ENCODE data around the gene FAM72C. TPM values are rescaled to one million over a fixed set of nuclear protein-coding genes. Genes with fewer than 3 reads are reported as not detected.
A peak's percentile ranks its signal among the peaks of the same experiment; 100 is the strongest.
"Not testable (repeated sequence)": the region's sequence is repeated elsewhere in the genome, so short reads cannot be mapped to it uniquely, and the experiment has no call there.

Gene FAM72C
- total and polyA plus RNA-seq, 5 experiments from 2014 or later = not detected

DNA sequence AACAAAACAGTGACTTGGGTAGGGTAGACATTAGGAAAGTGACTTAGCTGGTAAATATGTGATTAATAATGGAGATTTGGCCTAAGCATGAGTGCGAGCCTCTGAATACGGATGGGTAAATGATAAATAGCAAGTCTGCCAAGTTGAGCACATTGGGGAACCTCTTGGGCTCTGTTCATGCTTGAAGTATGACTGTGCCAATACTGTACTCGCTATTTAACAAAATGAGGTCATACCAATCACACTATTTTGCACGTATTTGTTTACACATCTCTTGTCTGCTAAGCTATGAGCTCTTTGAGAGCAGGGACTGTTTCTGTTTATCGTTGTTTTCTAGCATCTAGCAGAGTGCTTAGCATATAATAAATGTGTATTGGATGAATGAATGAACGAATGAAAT is 24.2 kb upstream of the FAM72C start:
- H3K4me1 Mint-ChIP-seq, H3K27ac Mint-ChIP-seq, DNase-seq, H3K36me3 Mint-ChIP-seq, H3K9me3 Mint-ChIP-seq, POLR2A ChIA-PET, H3K27me3 Mint-ChIP-seq, H3K4me3 Mint-ChIP-seq, ATAC-seq: not testable (repeated sequence)

DNA sequence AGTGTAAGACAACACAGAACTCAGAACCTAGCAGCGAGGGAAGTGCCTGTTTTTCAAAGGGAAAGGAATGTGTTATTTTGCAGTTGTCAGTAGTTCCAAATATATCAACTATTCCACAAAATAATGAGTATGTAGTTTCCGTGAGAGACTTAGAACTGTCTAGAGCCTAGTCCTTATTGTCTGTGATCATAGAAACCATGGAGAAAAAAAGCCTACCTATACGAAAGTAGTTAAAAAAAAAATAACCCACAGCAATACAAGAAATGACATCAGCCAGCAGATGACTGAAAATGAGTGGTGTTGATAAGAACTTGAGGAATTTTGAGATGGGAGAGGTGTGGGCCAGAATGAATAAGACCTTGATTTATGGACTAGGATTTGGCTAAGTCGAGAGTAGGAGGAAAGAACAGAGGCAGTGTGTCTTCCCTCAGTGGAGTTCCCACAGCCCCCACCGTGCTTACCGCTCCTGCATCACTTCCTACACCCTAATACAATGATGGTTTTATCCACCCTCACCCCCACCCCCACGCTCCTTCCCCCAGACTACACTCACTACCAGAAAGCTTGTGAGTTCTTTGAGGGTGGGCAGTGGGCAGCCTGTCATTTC is 21.6 kb upstream of the FAM72C start:
- H3K4me3 Mint-ChIP-seq, H3K36me3 Mint-ChIP-seq, DNase-seq, H3K27ac Mint-ChIP-seq, H3K27me3 Mint-ChIP-seq, ATAC-seq, POLR2A ChIA-PET, H3K4me1 Mint-ChIP-seq, H3K9me3 Mint-ChIP-seq: not testable (repeated sequence)

DNA sequence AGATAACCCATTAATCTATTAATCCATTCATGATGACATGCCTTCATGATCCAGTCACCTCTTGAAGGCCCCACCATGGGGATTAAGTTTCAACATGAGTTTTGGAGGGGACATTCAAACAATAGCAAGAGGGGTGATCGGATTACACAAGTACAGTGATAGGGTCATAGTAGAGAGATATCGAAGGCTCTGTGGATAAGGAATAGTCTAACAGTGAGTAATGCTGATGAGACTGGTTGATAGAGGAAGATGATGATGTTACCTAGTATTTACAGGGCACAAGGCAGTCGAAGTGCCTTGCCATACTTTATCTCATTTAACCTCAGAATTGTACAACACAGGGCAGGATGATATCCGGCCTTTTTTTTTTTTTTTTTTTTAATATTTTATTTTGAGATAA is 18.9 kb upstream of the FAM72C start:
- DNase-seq, ATAC-seq, H3K36me3 Mint-ChIP-seq, H3K9me3 Mint-ChIP-seq, H3K4me1 Mint-ChIP-seq, H3K27ac Mint-ChIP-seq, H3K4me3 Mint-ChIP-seq, H3K27me3 Mint-ChIP-seq, POLR2A ChIA-PET: not testable (repeated sequence)

GRCh38 chr1:143989719-143990118 is 17.9 kb upstream of the FAM72C start:
- H3K9me3 Mint-ChIP-seq, H3K27ac Mint-ChIP-seq, ATAC-seq, DNase-seq, POLR2A ChIA-PET, H3K36me3 Mint-ChIP-seq, H3K4me1 Mint-ChIP-seq, H3K27me3 Mint-ChIP-seq, H3K4me3 Mint-ChIP-seq: not testable (repeated sequence)

DNA sequence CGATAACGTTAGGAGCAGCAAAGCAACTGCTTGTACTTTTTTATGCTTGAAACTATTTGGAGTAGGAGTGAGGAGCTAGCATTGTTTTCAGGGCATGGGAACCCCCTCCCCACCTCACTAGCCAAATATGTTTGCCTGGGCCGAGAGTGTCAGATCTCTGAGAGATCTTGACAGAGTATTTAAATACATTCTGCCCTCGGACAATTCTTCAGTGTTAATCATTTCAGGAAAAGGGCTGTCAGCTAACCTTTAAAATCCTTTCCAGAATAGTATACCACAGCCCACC is 17.6 kb upstream of the FAM72C start:
- DNase-seq = not testable (repeated sequence)

GRCh38 chr1:143988602-143989426 is 17.0 kb upstream of the FAM72C start:
- H3K9me3 Mint-ChIP-seq, H3K4me3 Mint-ChIP-seq, H3K36me3 Mint-ChIP-seq, H3K27ac Mint-ChIP-seq, DNase-seq, H3K4me1 Mint-ChIP-seq, ATAC-seq, POLR2A ChIA-PET, H3K27me3 Mint-ChIP-seq: not testable (repeated sequence)

More for the DNA sequence above, 17.6 kb upstream of the FAM72C start:
- H3K9me3 Mint-ChIP-seq, POLR2A ChIA-PET, H3K4me3 Mint-ChIP-seq, H3K27me3 Mint-ChIP-seq, H3K36me3 Mint-ChIP-seq, H3K4me1 Mint-ChIP-seq, ATAC-seq, H3K27ac Mint-ChIP-seq: not testable (repeated sequence)

- H3K4me3 Mint-ChIP-seq, H3K27ac Mint-ChIP-seq, H3K9me3 Mint-ChIP-seq, H3K27me3 Mint-ChIP-seq, H3K36me3 Mint-ChIP-seq, DNase-seq, H3K4me1 Mint-ChIP-seq, ATAC-seq, POLR2A ChIA-PET: not testable (repeated sequence)
Measured at GRCh38 chr1:143987868-143988267, 16.1 kb upstream of the FAM72C start.

DNA sequence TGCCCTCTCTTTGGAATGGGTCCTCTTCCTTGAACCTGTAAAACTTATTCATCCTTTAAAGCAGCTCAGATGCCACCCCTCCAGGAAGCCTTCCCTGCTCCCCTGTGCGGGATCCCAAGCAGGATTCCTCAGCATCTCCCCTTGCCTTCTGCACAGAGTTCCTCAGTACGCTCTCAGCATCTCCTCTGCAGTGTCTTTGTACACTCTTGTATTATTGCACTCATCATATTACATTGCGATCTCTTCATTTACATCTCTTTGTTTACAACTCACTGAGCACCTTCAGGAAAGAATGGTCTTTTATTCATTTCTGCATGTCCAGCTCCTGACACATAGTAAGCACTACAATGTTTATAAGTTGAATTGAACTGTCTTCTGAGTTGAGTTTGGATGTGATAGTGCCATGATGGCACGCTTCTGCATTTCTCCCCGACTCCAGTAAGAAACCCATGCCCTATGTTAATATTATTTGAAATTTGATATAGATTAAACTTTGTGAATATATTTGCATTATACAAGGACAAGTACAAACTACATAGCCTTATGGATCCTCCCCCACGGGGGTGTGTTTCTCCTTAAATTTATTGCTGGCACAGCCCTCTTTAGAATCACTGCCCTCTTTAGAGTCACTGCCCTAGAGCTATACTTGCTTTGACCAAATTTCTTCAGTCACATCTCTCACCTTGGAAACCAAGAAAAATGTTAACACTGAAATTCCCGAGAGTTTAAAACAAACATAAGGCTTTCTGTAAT is 13.1 kb upstream of the FAM72C start:
- H3K4me1 Mint-ChIP-seq, H3K27me3 Mint-ChIP-seq, H3K4me3 Mint-ChIP-seq, H3K36me3 Mint-ChIP-seq, H3K27ac Mint-ChIP-seq, H3K9me3 Mint-ChIP-seq, ATAC-seq, POLR2A ChIA-PET, DNase-seq: not testable (repeated sequence)

- ATAC-seq, H3K27ac Mint-ChIP-seq, H3K27me3 Mint-ChIP-seq, H3K9me3 Mint-ChIP-seq, H3K4me1 Mint-ChIP-seq, H3K36me3 Mint-ChIP-seq, POLR2A ChIA-PET: not testable (repeated sequence)
- H3K4me3 Mint-ChIP-seq = peak overlapping the region in 8 of 10 donors; percentile 52 to 87 (median 71)
- DNase-seq = peak in 3 of 10 donors; percentile 0 to 13 (median 9)
Measured at GRCh38 chr1:143974416-143974815, 2.6 kb upstream of the FAM72C start.

GRCh38 chr1:143973876-143974414 is 2.2 kb upstream of the FAM72C start:
- ATAC-seq, POLR2A ChIA-PET: not testable (repeated sequence)

DNA sequence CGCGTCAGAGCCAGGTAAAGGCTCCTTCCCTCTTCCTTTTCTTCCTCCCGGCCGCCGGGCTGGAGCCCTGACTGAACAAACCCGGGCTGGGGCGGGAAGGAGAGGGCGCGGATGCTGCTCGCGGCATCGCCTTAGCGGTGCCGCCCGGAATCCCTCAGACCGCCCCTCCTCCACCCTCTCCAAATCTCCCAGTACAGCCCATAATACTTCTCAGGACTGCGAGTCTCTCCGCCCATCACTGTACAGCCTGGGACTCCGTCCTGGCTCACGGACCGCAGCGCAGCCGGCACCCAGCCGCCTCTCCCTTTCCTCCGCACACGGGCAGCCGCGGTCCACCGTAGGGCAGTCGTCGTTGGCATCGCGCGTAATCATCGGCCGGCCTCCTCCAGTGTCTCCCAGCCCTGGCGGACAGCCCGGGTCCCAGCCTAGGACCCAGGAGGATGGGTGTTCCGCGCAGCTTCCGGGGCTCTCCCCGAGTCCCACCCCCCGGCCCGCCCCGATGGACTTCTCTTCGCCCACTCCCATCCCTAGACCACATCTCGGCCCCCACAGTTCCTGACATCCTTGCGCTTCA is 1.1 kb upstream of the FAM72C start:
- H3K9me3 Mint-ChIP-seq, H3K4me3 Mint-ChIP-seq, DNase-seq, H3K36me3 Mint-ChIP-seq, POLR2A ChIA-PET, H3K27ac Mint-ChIP-seq, H3K27me3 Mint-ChIP-seq, H3K4me1 Mint-ChIP-seq: not testable (repeated sequence)
- ATAC-seq = peak in 1 of 2 donors; percentile 4

More at GRCh38 chr1:143973876-143974414, 2.2 kb upstream of the FAM72C start:
- peak in 1 of 10 donors; percentile 2 for DNase-seq
- not testable (repeated sequence) for H3K9me3 Mint-ChIP-seq, H3K27me3 Mint-ChIP-seq, H3K4me1 Mint-ChIP-seq, H3K36me3 Mint-ChIP-seq
- H3K27ac Mint-ChIP-seq = peak overlapping the region in 4 of 10 donors; percentile 40 to 83 (median 64)
- peak overlapping the region; percentile 80 to 94 (median 92) for H3K4me3 Mint-ChIP-seq

DNA sequence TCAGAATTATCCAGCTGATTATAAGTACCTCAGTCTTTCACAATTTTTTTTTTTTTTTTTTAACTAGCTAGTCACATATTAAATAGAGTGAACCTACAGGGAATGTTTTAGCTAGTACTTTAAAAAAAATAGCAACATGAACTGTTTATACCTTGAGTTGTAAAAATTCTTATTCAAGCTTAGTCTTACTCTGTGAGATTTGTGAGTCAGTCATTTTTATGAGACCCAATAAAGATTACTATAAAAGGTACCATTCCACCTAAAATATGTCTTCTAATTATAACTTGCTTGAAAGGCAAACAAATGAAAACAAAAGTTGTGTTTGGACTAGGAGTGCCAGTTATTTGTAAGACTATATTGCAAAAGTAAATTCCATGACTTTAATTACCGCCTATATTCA is 5.9 kb downstream of the FAM72C start:
- H3K27me3 Mint-ChIP-seq, H3K4me1 Mint-ChIP-seq, H3K9me3 Mint-ChIP-seq, DNase-seq, H3K27ac Mint-ChIP-seq, H3K36me3 Mint-ChIP-seq, ATAC-seq, H3K4me3 Mint-ChIP-seq, POLR2A ChIA-PET: not testable (repeated sequence)

DNA sequence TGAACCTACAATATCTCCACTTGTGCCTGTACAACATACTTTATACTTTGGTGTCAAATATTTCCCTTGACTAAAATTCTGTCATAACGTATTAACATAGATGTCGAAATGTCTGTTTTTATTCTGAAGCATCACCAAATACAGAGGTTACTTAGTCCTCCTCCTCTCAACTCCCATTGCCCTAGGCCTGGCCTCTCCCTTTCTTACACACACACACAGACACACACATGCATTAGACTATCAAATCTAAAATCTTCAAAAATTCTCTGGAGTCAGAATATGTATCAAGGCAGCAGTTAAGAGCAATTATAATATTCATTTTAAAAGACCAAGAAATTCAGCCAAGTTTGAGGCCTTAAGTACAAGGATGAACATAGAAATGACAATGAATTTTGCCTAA is 7.5 kb downstream of the FAM72C start:
- POLR2A ChIA-PET, H3K36me3 Mint-ChIP-seq, H3K27ac Mint-ChIP-seq, H3K27me3 Mint-ChIP-seq, ATAC-seq, H3K4me3 Mint-ChIP-seq, H3K4me1 Mint-ChIP-seq, DNase-seq, H3K9me3 Mint-ChIP-seq: not testable (repeated sequence)

All from naive thymus-derived CD8-positive, alpha-beta T cell (primary cell).